A549 treated with CpdA at 1 μM for 4 hours (cell line): ENCODE results near the gene SMPD1. TPM values are rescaled to one million over a fixed set of nuclear protein-coding genes. Genes with fewer than 3 reads are reported as not detected.

Experiments
- total RNA-seq: library from RNA; stranded (reverse); fragments of 200-300 nt; extraction: Qiagen RNA extraction; gene quantifications from 5 replicates; pipeline ENCODE4 v1.2.3, GENCODE V29; 2022; ENCODE audit warnings: low read depth

Gene SMPD1
- 9.9 to 12.3 TPM (median 11.3 TPM) in 5 replicates for total RNA-seq

GRCh38 chr11:6389905-6390717, at the start of gene SMPD1:
SMPD1 (plus strand) TSS chr11:6390474; CDS start chr11:6390599, 125 bp downstream.

GRCh38 chr11:6419009-6419631, 28.8 kb downstream of the SMPD1 start, which contains the start of gene APBB1:
APBB1 (minus strand) TSS chr11:6419094; CDS start chr11:6411347, 7,747 bp downstream.

DNA sequence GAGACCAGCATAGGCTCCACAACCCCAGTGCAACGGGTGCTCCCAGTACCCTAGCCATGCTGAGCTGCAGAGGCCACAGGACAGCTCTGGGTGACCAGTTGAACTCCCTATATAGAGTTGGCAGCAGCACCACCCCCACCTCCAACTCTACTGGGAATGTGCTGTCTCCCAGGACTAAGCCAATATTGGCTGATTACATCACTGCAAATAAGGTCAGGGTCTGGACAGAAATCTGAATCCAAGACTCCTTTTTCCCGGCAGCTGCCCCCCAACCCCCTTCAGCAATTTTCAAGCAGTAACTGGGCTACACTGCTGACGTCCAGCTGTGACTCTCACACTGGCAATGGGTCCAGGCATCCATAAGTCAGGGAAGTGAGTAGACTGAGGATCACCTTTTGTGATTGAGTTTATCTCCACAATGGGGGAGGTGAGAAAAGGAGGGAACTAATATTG, 50.7 kb downstream of the SMPD1 start, which contains the start of gene HPX:
Gene HPX, minus strand, starts transcription at position 82 of the 453 bp plus-strand sequence. Its CDS starts 24 bp downstream, at position 58.

Other genes starting within 250 kb of the SMPD1 start
- gene OR52B2, start 220.1 kb upstream of the SMPD1 start, total RNA-seq: not detected in 5 replicates
- gene OR52W1, start 191.2 kb upstream of the SMPD1 start, total RNA-seq: not detected in 5 replicates
- not detected in 5 replicates for gene C11orf42, start 184.9 kb upstream of the SMPD1 start, total RNA-seq
- gene FHIP1B, start 155.8 kb upstream of the SMPD1 start, total RNA-seq: 15.1 to 19.4 TPM (median 16.2 TPM) in 5 replicates
- gene CNGA4, start 151.4 kb upstream of the SMPD1 start, total RNA-seq: 0.06 to 0.18 TPM in 2 of 5 replicates, not detected in the others
- gene CCKBR, start 130.6 kb upstream of the SMPD1 start, total RNA-seq: not detected in 5 replicates
- gene CAVIN3, start 70.0 kb upstream of the SMPD1 start, total RNA-seq: 24.9 to 33.9 TPM (median 27.9 TPM) in 5 replicates
- 18.1 to 23.2 TPM (median 18.6 TPM) in 5 replicates for gene APBB1, start 28.6 kb downstream of the SMPD1 start, total RNA-seq
- 0.31 to 0.65 TPM (median 0.55 TPM) in 5 replicates for gene HPX, start 50.5 kb downstream of the SMPD1 start, total RNA-seq
- 13.6 to 20.7 TPM (median 17.7 TPM) in 5 replicates for gene TRIM3, start 83.5 kb downstream of the SMPD1 start, total RNA-seq
- gene ARFIP2, start 90.9 kb downstream of the SMPD1 start, total RNA-seq: 55.9 to 64.6 TPM (median 58.3 TPM) in 5 replicates
- 26.4 to 35.2 TPM (median 33.0 TPM) in 5 replicates for gene TIMM10B, start 91.0 kb downstream of the SMPD1 start, total RNA-seq
- 2.6 to 3.8 TPM (median 3.3 TPM) in 5 replicates for gene DNHD1, start 106.8 kb downstream of the SMPD1 start, total RNA-seq
- 27.5 to 36.0 TPM (median 32.8 TPM) in 5 replicates for gene RRP8, start 213.1 kb downstream of the SMPD1 start, total RNA-seq
- gene ILK, start 213.3 kb downstream of the SMPD1 start, total RNA-seq: 100.0 to 124 TPM (median 120 TPM) in 5 replicates
- 164 to 262 TPM (median 213 TPM) in 5 replicates for gene TAF10, start 221.7 kb downstream of the SMPD1 start, total RNA-seq
- 41.5 to 52.4 TPM (median 46.7 TPM) in 5 replicates for gene TPP1, start 228.9 kb downstream of the SMPD1 start, total RNA-seq